Esophagus muscularis mucosa (tissue), 4 donors: ENCODE data around the gene MAN1A1. TPM values are rescaled to one million over a fixed set of nuclear protein-coding genes. Genes with fewer than 3 reads are reported as not detected.
"Not testable (repeated sequence)": the region's sequence is repeated elsewhere in the genome, so short reads cannot be mapped to it uniquely, and the experiment has no call there.

Experiments
- DNase-seq: peaks from one replicate; pipeline ENCODE4 v3.0.0-alpha.2; 2017; ENCODE audit errors: extremely low spot score
- H3K27ac ChIP-seq, 4 donors: fragments of 200-600 bp; sonication (generic); replicated peaks in 1 of 4; 1 replicate in 3 of 4; 2 replicates in 1 of 4; pipeline ENCODE4 v1.5.1; 2016 to 2019; ENCODE audit warnings: mild to moderate bottlenecking in 1 of 4
- H3K27me3 ChIP-seq, 4 donors: fragments of 200-600 bp; sonication (generic); one replicate each; pipeline versions ENCODE4 v1.5.1 to v1.6.0; 2016 to 2019
- H3K36me3 ChIP-seq, 4 donors: fragments of 200-600 bp; sonication (generic); one replicate each; pipeline ENCODE4 v1.5.1; 2016 to 2019
- H3K4me1 ChIP-seq, 4 donors: fragments of 200-600 bp; sonication (generic); one replicate each; pipeline ENCODE4 v1.5.1; 2016 to 2019
- H3K4me3 ChIP-seq, 4 donors: fragments of 200-600 bp; sonication (generic); 1 replicate in 2 of 4; 2 replicates in 2 of 4; pipeline ENCODE4 v1.5.1; 2016 to 2019; ENCODE audit warnings: mild to moderate bottlenecking in 4 of 4, moderate library complexity in 1 of 4
- H3K9me3 ChIP-seq, 4 donors: fragments of 200-600 bp; sonication (generic); 1 replicate in 3 of 4; 2 replicates in 1 of 4; pipeline ENCODE4 v1.5.1; 2016 to 2019
- EP300 ChIP-seq: sonication (generic); formaldehyde crosslinking; IDR thresholded peaks from one replicate; pipeline ENCODE4 v1.6.1; 2017; ENCODE audit warnings: antibody characterized with exemption
- POLR2A ChIP-seq: fragments of 450-650 bp; IDR thresholded peaks from one replicate; pipeline ENCODE4 v1.6.1; 2017; ENCODE audit warnings: antibody characterized with exemption, moderate library complexity, mild to moderate bottlenecking, low read depth
- POLR2AphosphoS5 ChIP-seq, 2 donors: sonication (generic); formaldehyde crosslinking; IDR thresholded peaks; one replicate each; pipeline ENCODE4 v1.6.1; 2017; ENCODE audit warnings: antibody characterized with exemption in 2 of 2
- WGBS: methylation state at CpG from one replicate; pipeline ENCODE4 v1.1.5; 2018; 5-methylcytosine and 5-hydroxymethylcytosine counted together
- intact Hi-C: fragments of 100-400 bp; cut with DNase I; formaldehyde crosslinking; loops from one replicate; pipeline ENCODE4 v1.15.1; 2023
- total RNA-seq, 4 donors: library from RNA; depleted of rRNA; stranded (reverse); fragments of >200 nt; gene quantifications; one replicate each; pipeline versions ENCODE4 v1.1.0 to v1.2.1, GENCODE V29; 2016
- TF ChIP-seq, protein P1 (sequence below), 3 experiments: fragments of 200-600 bp in 2 of 3; fragments of 450-650 bp in 1 of 3; sonication (generic) in 2 of 3; IDR thresholded peaks; one replicate each; pipeline ENCODE4 v1.5.1; 2017 to 2019; ENCODE audit warnings: antibody characterized with exemption in 3 of 3, mild to moderate bottlenecking in 2 of 3, moderate library complexity in 1 of 3

The MAN1A1 gene
- total RNA-seq, 4 donors from 2014 or later: 79.4 to 125 (median 101) TPM

DNA sequence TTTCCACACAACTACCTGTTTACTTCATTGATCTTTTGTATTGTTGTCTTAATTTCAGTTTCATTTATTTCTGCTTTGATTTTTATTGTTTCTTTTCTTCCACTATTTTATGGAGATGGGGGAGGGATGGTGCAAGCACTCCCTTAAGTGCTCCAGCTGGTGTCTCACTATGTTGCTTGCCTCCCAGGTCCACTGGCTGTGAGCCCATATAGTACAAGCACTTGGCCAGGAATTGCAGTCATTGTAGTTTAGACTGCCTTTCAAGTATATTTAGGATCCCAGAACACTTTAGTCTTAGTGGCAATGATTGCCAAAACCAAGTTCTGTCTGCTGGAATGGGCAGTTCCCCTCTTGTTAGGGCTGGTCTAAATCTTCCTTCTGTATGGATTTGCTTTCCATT, 34.9 kb upstream of the MAN1A1 start:
- H3K36me3 ChIP-seq: no peaks in the 10 kb centered on the region
- intact Hi-C loops: no loop called here
- DNase-seq: no peak
- no peak overlapping the region for H3K4me3 ChIP-seq
- H3K27me3 ChIP-seq: no peaks in the 10 kb centered on the region
- peaks cover 0 to 17% (median 4%) of the 10 kb centered on the region in 4 donors for H3K9me3 ChIP-seq
- no peak for TF ChIP-seq POLR2A
- no peak for TF ChIP-seq EP300
- TF ChIP-seq, protein P1, sequence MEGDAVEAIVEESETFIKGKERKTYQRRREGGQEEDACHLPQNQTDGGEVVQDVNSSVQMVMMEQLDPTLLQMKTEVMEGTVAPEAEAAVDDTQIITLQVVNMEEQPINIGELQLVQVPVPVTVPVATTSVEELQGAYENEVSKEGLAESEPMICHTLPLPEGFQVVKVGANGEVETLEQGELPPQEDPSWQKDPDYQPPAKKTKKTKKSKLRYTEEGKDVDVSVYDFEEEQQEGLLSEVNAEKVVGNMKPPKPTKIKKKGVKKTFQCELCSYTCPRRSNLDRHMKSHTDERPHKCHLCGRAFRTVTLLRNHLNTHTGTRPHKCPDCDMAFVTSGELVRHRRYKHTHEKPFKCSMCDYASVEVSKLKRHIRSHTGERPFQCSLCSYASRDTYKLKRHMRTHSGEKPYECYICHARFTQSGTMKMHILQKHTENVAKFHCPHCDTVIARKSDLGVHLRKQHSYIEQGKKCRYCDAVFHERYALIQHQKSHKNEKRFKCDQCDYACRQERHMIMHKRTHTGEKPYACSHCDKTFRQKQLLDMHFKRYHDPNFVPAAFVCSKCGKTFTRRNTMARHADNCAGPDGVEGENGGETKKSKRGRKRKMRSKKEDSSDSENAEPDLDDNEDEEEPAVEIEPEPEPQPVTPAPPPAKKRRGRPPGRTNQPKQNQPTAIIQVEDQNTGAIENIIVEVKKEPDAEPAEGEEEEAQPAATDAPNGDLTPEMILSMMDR (IDR thresholded peaks at IDR 0.05): no peak
- no peak for TF ChIP-seq POLR2AphosphoS5 (IDR thresholded peaks at IDR 0.05)
- H3K4me1 ChIP-seq: no peaks in the 10 kb centered on the region
- no peak overlapping the region for H3K27ac ChIP-seq

DNA sequence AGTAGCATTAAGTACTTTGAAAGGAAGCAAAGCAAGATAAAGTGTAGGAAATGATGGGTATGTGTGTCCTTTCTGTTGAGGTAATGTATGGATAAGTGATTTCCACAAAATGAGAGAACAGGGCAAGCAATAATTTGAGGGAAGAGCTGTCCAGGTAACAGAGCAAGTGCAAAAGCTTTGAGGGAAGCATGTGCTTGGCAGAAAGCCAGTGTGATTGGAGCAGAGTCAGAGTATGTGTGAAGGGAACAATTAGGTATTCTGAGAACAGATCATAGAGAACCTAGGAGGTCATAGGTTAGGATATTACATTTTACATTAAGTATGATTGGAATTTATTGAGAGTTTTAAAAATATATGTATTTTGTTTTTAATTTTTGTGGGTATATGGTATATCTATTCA, 30.2 kb upstream of the MAN1A1 start:
- Histone ChIP-seq H3K9me3 (peaks cover 0 to 7% (median 1%) of the 10 kb centered on the region in 4 donors), H3K4me3 (no peak overlapping the region), H3K36me3 (no peaks in the 10 kb centered on the region), H3K27ac (no peak overlapping the region), H3K27me3 (no peaks in the 10 kb centered on the region), H3K4me1 (no peaks in the 10 kb centered on the region)
- TF ChIP-seq, protein P1 (IDR thresholded peaks at IDR 0.05): no peak
- no peak for TF ChIP-seq EP300
- intact Hi-C loops: no loop called here
- no peak for DNase-seq

DNA sequence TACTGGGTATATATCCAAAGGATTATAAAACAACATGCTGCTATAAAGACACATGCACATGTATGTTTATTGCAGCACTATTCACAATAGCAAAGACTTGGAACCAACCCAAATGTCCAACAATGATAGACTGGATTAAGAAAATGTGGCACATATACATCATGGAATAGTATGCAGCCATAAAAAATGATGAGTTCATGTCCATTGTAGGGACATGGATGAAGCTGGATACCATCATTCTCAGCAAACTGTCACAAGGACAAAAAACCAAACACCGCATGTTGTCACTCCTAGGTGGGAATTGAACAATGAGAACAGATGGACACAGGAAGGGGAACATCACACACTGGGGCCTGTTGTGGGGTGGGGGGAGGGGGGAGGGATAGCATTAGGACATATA, 27.5 kb upstream of the MAN1A1 start:
- H3K4me1 ChIP-seq, H3K4me3 ChIP-seq, H3K36me3 ChIP-seq, H3K27me3 ChIP-seq, H3K9me3 ChIP-seq, H3K27ac ChIP-seq, intact Hi-C loops, DNase-seq: not testable (repeated sequence)
- WGBS: 100% methylated on average over 1 of the region's 1 CpG

DNA sequence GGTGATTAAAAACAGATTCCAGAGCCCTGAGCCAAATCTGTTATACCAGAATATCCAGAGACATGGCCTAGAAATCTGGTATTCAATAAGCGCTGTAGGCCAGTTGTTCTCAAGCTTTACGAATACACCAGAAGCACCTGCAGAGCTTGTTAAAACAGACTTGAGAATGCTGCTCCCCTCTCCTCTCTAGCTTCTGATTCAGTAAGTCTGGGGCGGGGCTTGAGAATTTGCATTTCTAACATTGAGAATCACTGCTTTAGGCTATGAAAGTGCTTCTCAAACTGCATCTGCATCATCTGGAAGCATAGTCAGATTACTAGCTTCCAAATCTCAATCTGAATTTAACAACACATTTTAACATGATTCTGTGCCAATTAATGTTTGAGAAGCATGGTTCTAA, 20.5 kb upstream of the MAN1A1 start:
- Histone ChIP-seq H3K27me3 (no peaks in the 10 kb centered on the region), H3K4me1 (no peaks in the 10 kb centered on the region), H3K9me3 (no peaks in the 10 kb centered on the region), H3K4me3 (no peak overlapping the region), H3K36me3 (no peaks in the 10 kb centered on the region), H3K27ac (no peak overlapping the region)
- TF ChIP-seq EP300: no peak
- no peak for TF ChIP-seq POLR2A
- TF ChIP-seq POLR2AphosphoS5 (IDR thresholded peaks at IDR 0.05): no peak
- TF ChIP-seq, protein P1 (IDR thresholded peaks at IDR 0.05): no peak
- intact Hi-C loops: no loop called here
- no peak for DNase-seq
- 98% methylated on average over 3 of the region's 3 CpGs for WGBS

DNA sequence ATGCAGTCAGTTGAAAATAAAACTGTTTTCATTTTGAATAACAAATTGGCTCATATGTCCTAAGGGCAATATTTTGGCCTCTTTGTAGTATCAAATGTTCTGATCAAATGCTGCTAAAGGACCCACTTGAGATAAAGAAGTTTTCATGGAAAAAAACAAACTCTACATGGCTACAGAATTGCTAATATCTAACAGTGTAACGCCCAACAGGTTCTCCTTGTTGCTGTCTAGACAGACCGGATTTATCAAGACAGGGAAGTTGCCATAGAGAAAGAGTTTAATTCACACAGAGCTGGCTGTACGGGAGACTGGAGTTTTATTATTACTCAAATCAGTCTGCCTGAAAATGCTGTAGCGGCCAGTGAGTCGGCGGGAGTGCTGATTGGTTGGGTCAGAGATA, 19.4 kb upstream of the MAN1A1 start:
- H3K4me3 ChIP-seq: no peak overlapping the region
- H3K27ac ChIP-seq: no peak overlapping the region
- WGBS: 95% methylated on average over 6 of the region's 6 CpGs
- H3K27me3 ChIP-seq: no peaks in the 10 kb centered on the region
- H3K9me3 ChIP-seq: no peaks in the 10 kb centered on the region
- no peaks in the 10 kb centered on the region for H3K36me3 ChIP-seq
- no peaks in the 10 kb centered on the region for H3K4me1 ChIP-seq
- no peak for DNase-seq
- intact Hi-C loops: no loop called here
- TF ChIP-seq EP300: no peak

DNA sequence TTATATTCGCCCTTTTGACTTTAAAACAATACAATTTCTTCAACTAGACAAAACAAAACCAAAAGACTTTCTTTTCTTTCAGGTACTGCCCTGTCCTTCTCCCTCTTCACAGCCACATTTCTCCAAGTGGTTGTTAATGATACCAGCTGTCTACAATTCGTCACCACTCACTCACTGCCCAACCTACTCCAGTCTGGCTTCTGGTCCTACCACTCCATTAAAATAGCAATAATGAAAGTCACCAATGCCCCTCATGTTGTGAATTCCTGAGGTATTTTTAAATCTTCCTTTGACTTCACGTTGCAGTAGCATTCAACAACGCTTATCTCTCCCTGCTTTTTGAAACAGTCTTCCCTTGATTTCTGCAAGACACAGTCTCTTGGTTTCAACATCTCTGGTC, 11.6 kb upstream of the MAN1A1 start:
- Histone ChIP-seq H3K4me1 (peaks cover 0 to 5% (median 0%) of the 10 kb centered on the region in 4 donors), H3K36me3 (no peaks in the 10 kb centered on the region), H3K4me3 (no peak overlapping the region), H3K27ac (no peak overlapping the region), H3K27me3 (no peaks in the 10 kb centered on the region), H3K9me3 (no peaks in the 10 kb centered on the region)
- TF ChIP-seq POLR2AphosphoS5 (IDR thresholded peaks at IDR 0.05) (no peak), EP300 (no peak), POLR2A (no peak)
- TF ChIP-seq, protein P1 (IDR thresholded peaks at IDR 0.05): no peak
- intact Hi-C loops: no loop called here
- no peak for DNase-seq
- WGBS: 95% methylated on average over 4 of the region's 4 CpGs
